HepG2 (cell line): ENCODE data around the gene NAXD. TPM values are rescaled to one million over a fixed set of nuclear protein-coding genes. Genes with fewer than 3 reads are reported as not detected.

ENCODE experiments used
- ATAC-seq: fragments of 200-7000 bp; cut with Tn5 transposase; 3 replicates; pipeline ENCODE4 v1.9.1; 2020; ENCODE audit warnings: mild to moderate bottlenecking, moderate library complexity
- BruUV-seq: library from RNA; stranded (reverse); fragments of 400-500 nt; replicated peaks from 2 replicates; lab custom pipeline; 2021; lab: Mats Ljungman, UMichigan
- CTCF ChIA-PET: fragments of 300-600 bp; formaldehyde crosslinking; extraction: SDS; loops from one replicate; lab custom pipeline; 2021; ENCODE audit warnings: low total read pairs, inconsistent platforms, low intra/inter-chr PET ratio; lab: Yijun Ruan, JAX
- POLR2A ChIA-PET: fragments of 350-600 bp; sonication (Branson Sonifier 250); formaldehyde crosslinking; loops from one replicate; lab custom pipeline; 2020; ENCODE audit warnings: antibody characterized with exemption, inconsistent platforms; lab: Yijun Ruan, JAX
- DNase-seq: peaks from one replicate; pipeline ENCODE4 v3.0.0-alpha.2; 2015; ENCODE audit warnings: low spot score
- FAIRE-seq: peaks from 3 replicates; lab custom pipeline; 2011; peaks lifted over from hg19 to GRCh38; lab: Jason Lieb, UNC
- H2AFZ ChIP-seq: one replicate; pipeline ENCODE4 v1.6.1; 2011; ENCODE audit warnings: low read length, inconsistent platforms
- H3K27ac ChIP-seq: fragments of 300-600 bp; 3 replicates; pipeline ENCODE4 v1.8.0; 2011; ENCODE audit warnings: mixed run types, mild to moderate bottlenecking, mixed read lengths, low read length, inconsistent platforms; ENCODE audit not compliant: insufficient read depth; ENCODE audit errors: extremely low read length
- H3K27me3 ChIP-seq, 2 experiments: fragments of 200-600 bp in 1 of 2; 2 replicates in 1 of 2; 3 replicates in 1 of 2; pipeline versions ENCODE4 v1.6.0 to v1.8.0; 2011; ENCODE audit warnings: low read length in 2 of 2, mild to moderate bottlenecking in 2 of 2, moderate library complexity in 2 of 2, inconsistent platforms in 1 of 2; ENCODE audit not compliant: insufficient read depth in 2 of 2, control insufficient read depth in 1 of 2
- H3K36me3 ChIP-seq, 2 experiments: fragments of 200-600 bp in 1 of 2; replicated peaks in 1 of 2; 2 replicates in 1 of 2; 3 replicates in 1 of 2; pipeline versions ENCODE4 v1.5.1 to v1.8.0; 2011; ENCODE audit warnings: low read length in 2 of 2, inconsistent platforms in 1 of 2; ENCODE audit not compliant: insufficient read depth in 2 of 2, control insufficient read depth in 1 of 2
- H3K4me1 ChIP-seq: 2 replicates; pipeline ENCODE4 v1.5.1; 2012; ENCODE audit warnings: low read length, inconsistent platforms; ENCODE audit not compliant: insufficient read depth
- H3K4me2 ChIP-seq: 2 replicates; pipeline ENCODE4 v1.6.0; 2011; ENCODE audit warnings: low read depth, low read length, inconsistent platforms
- H3K4me3 ChIP-seq, 3 experiments: fragments of 200-600 bp in 1 of 3; sonication (generic), shearing (Covaris generic) in 1 of 3; replicated peaks in 1 of 3; 2 replicates each; pipeline ENCODE4 v1.5.1; 2011 to 2016; ENCODE audit warnings: low read length in 3 of 3, inconsistent platforms in 2 of 3, low read depth in 2 of 3, mild to moderate bottlenecking in 2 of 3, control low read depth in 1 of 3, mixed read lengths in 1 of 3; ENCODE audit not compliant: insufficient read depth in 1 of 3
- H3K79me2 ChIP-seq: one replicate; pipeline ENCODE4 v1.6.1; 2011; ENCODE audit warnings: low read length, inconsistent platforms; ENCODE audit not compliant: insufficient read depth
- H3K9ac ChIP-seq: 2 replicates; pipeline ENCODE4 v1.6.0; 2011; ENCODE audit warnings: mild to moderate bottlenecking, low read depth, low read length, inconsistent platforms; ENCODE audit not compliant: insufficient read depth
- H3K9me3 ChIP-seq: 2 replicates; pipeline ENCODE4 v1.5.1; 2012; ENCODE audit warnings: mild to moderate bottlenecking, low read length
- H4K20me1 ChIP-seq: 2 replicates; pipeline ENCODE4 v1.6.0; 2011; ENCODE audit warnings: inconsistent platforms, mild to moderate bottlenecking, low read length, moderate library complexity; ENCODE audit not compliant: insufficient read depth
- ETS1 ChIP-seq: sonication (generic); formaldehyde crosslinking; IDR thresholded peaks from 2 replicates; pipeline ENCODE4 v1.4.0; 2020; ENCODE audit warnings: missing genetic modification reagents
- HIC2 ChIP-seq: sonication (generic); formaldehyde crosslinking; IDR thresholded peaks from 2 replicates; pipeline ENCODE4 v1.9.0; 2022; ENCODE audit warnings: low read depth, missing genetic modification reagents
- MAFK ChIP-seq, 2 experiments: IDR thresholded peaks in 1 of 2; conservative IDR thresholded peaks in 1 of 2; 2 replicates each; pipeline ENCODE4 v1.6.1; 2011; ENCODE audit warnings: improper control_type of control experiment in 2 of 2, low read length in 2 of 2
- NFE2L2 ChIP-seq: fragments of 150-350 bp; IDR thresholded peaks from 2 replicates; pipeline ENCODE4 v1.6.1; 2014; ENCODE audit warnings: low read length
- NFYB ChIP-seq: sonication (generic); formaldehyde crosslinking; IDR thresholded peaks from 2 replicates; pipeline ENCODE4 v1.4.0; 2020; ENCODE audit warnings: missing genetic modification reagents
- PHF20 ChIP-seq: sonication (generic); formaldehyde crosslinking; IDR thresholded peaks from 2 replicates; pipeline ENCODE4 v1.5.0; 2020; ENCODE audit warnings: mild to moderate bottlenecking, missing genetic modification reagents
- SKI ChIP-seq: fragments of 450-650 bp; IDR thresholded peaks from one replicate; pipeline ENCODE4 v1.6.1; 2018; ENCODE audit warnings: mild to moderate bottlenecking; ENCODE audit not compliant: partially characterized antibody
- SNRNP70 ChIP-seq: fragments of 200-400 bp; formaldehyde crosslinking; IDR thresholded peaks from 2 replicates; pipeline ENCODE4 v1.6.1; 2017; ENCODE audit warnings: mild to moderate bottlenecking, low read depth, low read length, moderate library complexity
- SOX13 ChIP-seq, 3 experiments: fragments of 450-650 bp in 1 of 3; sonication (generic) in 1 of 3; formaldehyde crosslinking in 1 of 3; IDR thresholded peaks in 2 of 3; conservative IDR thresholded peaks in 1 of 3; 2 replicates each; pipeline versions ENCODE4 v1.5.0 to v1.6.1; 2016 to 2020; ENCODE audit warnings: antibody characterized with exemption in 1 of 3, mild to moderate bottlenecking in 1 of 3, missing compliant biosample characterization in 1 of 3, missing genetic modification reagents in 1 of 3, moderate library complexity in 1 of 3
- SP140L ChIP-seq: sonication (generic); formaldehyde crosslinking; IDR thresholded peaks from 2 replicates; pipeline ENCODE4 v1.4.0; 2020; ENCODE audit warnings: missing genetic modification reagents, borderline replicate concordance
- STAG1 ChIP-seq: sonication (generic); formaldehyde crosslinking; IDR thresholded peaks from 2 replicates; pipeline ENCODE4 v1.4.0; 2020; ENCODE audit warnings: missing genetic modification reagents
- TEAD2 ChIP-seq: sonication (generic); formaldehyde crosslinking; IDR thresholded peaks from 2 replicates; pipeline ENCODE4 v1.9.0; 2021; ENCODE audit warnings: missing genetic modification reagents
- ZMYM2 ChIP-seq: sonication (generic); formaldehyde crosslinking; IDR thresholded peaks from 2 replicates; pipeline ENCODE4 v1.8.0; 2022; ENCODE audit warnings: mild to moderate bottlenecking, missing genetic modification reagents
- ZNF460 ChIP-seq: sonication (generic); formaldehyde crosslinking; IDR thresholded peaks from 2 replicates; pipeline ENCODE4 v1.5.1; 2020; ENCODE audit warnings: missing genetic modification reagents, mild to moderate bottlenecking, borderline replicate concordance
- ZNF530 ChIP-seq: sonication (generic); formaldehyde crosslinking; IDR thresholded peaks from 2 replicates; pipeline ENCODE4 v1.5.0; 2020; ENCODE audit warnings: low read depth, mild to moderate bottlenecking, missing genetic modification reagents
- ZNF574 ChIP-seq: sonication (generic); formaldehyde crosslinking; IDR thresholded peaks from 2 replicates; pipeline ENCODE4 v1.4.0; 2020; ENCODE audit warnings: missing genetic modification reagents
- WGBS: methylation state at CpG from one replicate; pipeline ENCODE4 v1.1.6; 2017; ENCODE audit warnings: low lambda C conversion rate; 5-methylcytosine and 5-hydroxymethylcytosine counted together
- in situ Hi-C: cut with HindIII; loops from 2 replicates; pipeline ENCODE4 v1.10.0; 2017; ENCODE audit warnings: low pct_unique_long_range_greater_than_20kb; ENCODE audit not compliant: extremely low pct_ligation_motif_present
- intact Hi-C: fragments of 100-400 bp; cut with micrococcal nuclease; formaldehyde crosslinking; loops from one replicate; pipeline ENCODE4 v1.10.0; 2022; ENCODE audit not compliant: unreplicated experiment
- polyA plus RNA-seq, 8 experiments: library from polyadenylated mRNA; depleted of rRNA in 3 of 8; stranded (reverse) in 7 of 8; unstranded in 1 of 8; fragments of >200 nt; fragmentation: Illumina TruSeq in 4 of 8; extraction: Trizol in 4 of 8; gene quantifications; 2 replicates each; pipeline versions ENCODE4 v1.2.1 to v1.2.3, GENCODE V29; 2011 to 2016; ENCODE audit warnings: low read depth in 4 of 8, missing spikeins in 1 of 8, mixed read lengths in 1 of 8; ENCODE audit not compliant: insufficient read depth in 1 of 8
- total RNA-seq, 5 experiments: library from RNA; depleted of rRNA; stranded (reverse); fragments of >200 nt; fragmentation: Illumina TruSeq; extraction: Trizol; gene quantifications; 2 replicates each; pipeline ENCODE4 v1.2.3, GENCODE V29; 2016; ENCODE audit warnings: low read depth in 1 of 5

NAXD gene
- total and polyA plus RNA-seq, 2 of the 13 experiments (the other 11 are each of a cell fraction or from before 2014, with no cell fraction given) = 19.0 to 23.2 TPM

- TF ChIP-seq NFYB = no peak
Measured at GRCh38 chr13:110593430-110594130, 21.8 kb upstream of the NAXD start (continued).

GRCh38 chr13:110597041-110597689, 18.2 kb upstream of the NAXD start:
- intact Hi-C loops (loop anchor here (10.0 kb wide), 3 partner anchors 142 to 628 kb away; no protein-coding TSS in a partner anchor), in situ Hi-C loops (loop anchor here (10.0 kb wide), 1 partner anchor 328 kb away; no protein-coding TSS in a partner anchor)
- Histone ChIP-seq H3K9ac (no peak overlapping the region), H3K36me3 (no peaks in the 10 kb centered on the region), H3K9me3 (no peaks in the 10 kb centered on the region), H3K27me3 (no peaks in the 10 kb centered on the region), H3K4me3 (no peak overlapping the region), H3K4me2 (no peak overlapping the region), H4K20me1 (no peaks in the 10 kb centered on the region), H3K4me1 (peaks cover 33% of the 10 kb centered on the region), H2AFZ (no peak overlapping the region), H3K79me2 (no peaks in the 10 kb centered on the region), H3K27ac (no peak overlapping the region)
- BruUV-seq = no TSS peak
- POLR2A ChIA-PET = no interaction called here
- DNase-seq (no peak), FAIRE-seq (no peak), ATAC-seq (no peak)
- WGBS = 52% methylated on average over 12 of the region's 16 CpGs
- CTCF ChIA-PET = no interaction called here
- no peak for TF ChIP-seq ZNF530 (CRISPR knock-in tag)
- no peak for TF ChIP-seq PHF20 (CRISPR knock-in tag)
- peak; percentile 91 to 93 for TF ChIP-seq MAFK (conservative IDR thresholded peaks at IDR 0.05 in 1 of 2, IDR thresholded peaks at IDR 0.05 in 1 of 2; ENCODE audit: low read length in 2 of 2)
- no peak for TF ChIP-seq ZNF460 (CRISPR knock-in tag)
- no peak for TF ChIP-seq HIC2
- no peak for TF ChIP-seq SNRNP70
- peak; percentile 84 for TF ChIP-seq NFE2L2
- TF ChIP-seq ETS1 (CRISPR knock-in tag) = no peak
- TF ChIP-seq STAG1 = no peak
- no peak for TF ChIP-seq SKI
- TF ChIP-seq SOX13 (IDR thresholded peaks at IDR 0.05) = no peak
- TF ChIP-seq SOX13 (CRISPR knock-in tag; conservative IDR thresholded peaks at IDR 0.05 in 1 of 2, IDR thresholded peaks at IDR 0.05 in 1 of 2) = no peak
- TF ChIP-seq TEAD2 (CRISPR knock-in tag) = no peak
- TF ChIP-seq SP140L (CRISPR knock-in tag) = no peak
- no peak for TF ChIP-seq ZNF574 (CRISPR knock-in tag)
- TF ChIP-seq ZMYM2 = no peak
